ENCODE results near the gene RALBP1. TPM values are rescaled to one million over a fixed set of nuclear protein-coding genes. Genes with fewer than 3 reads are reported as not detected.

Gene RALBP1
- total and polyA plus RNA-seq, 2 of the 8 experiments (the other 6 are each of a cell fraction or from before 2014, with no cell fraction given): 40.3 to 67.8 TPM

- H4K20me1 ChIP-seq (replicated peaks in 1 of 2; ENCODE audit: control insufficient read depth in 1 of 2, insufficient read depth in 2 of 2, low read length in 2 of 2): peaks cover 0 to 2% of the 10 kb centered on the region in 2 experiments
- H2BK5ac ChIP-seq (ENCODE audit: low read depth, low read length): no peak overlapping the region
- no peak for FAIRE-seq
- H3K4me1 ChIP-seq (replicated peaks in 1 of 4; ENCODE audit: control insufficient read depth in 3 of 4, insufficient read depth in 4 of 4, low read length in 3 of 4): no peaks in the 10 kb centered on the region
- no peak overlapping the region for H4K8ac ChIP-seq (ENCODE audit: extremely low read depth, insufficient read depth, low read length)
- H3K4me2 ChIP-seq (ENCODE audit: insufficient read depth in 1 of 2, low read depth in 2 of 2, low read length in 2 of 2): no peak overlapping the region
- no peak for DNase-seq (ENCODE audit: low read depth in 1 of 2, low spot score in 2 of 2)
- no peaks in the 10 kb centered on the region for H3K23me2 ChIP-seq (ENCODE audit: low read depth, low read length)
- H3K14ac ChIP-seq (ENCODE audit: insufficient read length): no peak overlapping the region
- H3K18ac ChIP-seq (ENCODE audit: extremely low read depth, low read length): no peak overlapping the region
- no peak overlapping the region for H2BK15ac ChIP-seq (ENCODE audit: low read length)
- no peak overlapping the region for H2BK120ac ChIP-seq (replicated peaks; ENCODE audit: low read depth, low read length)
- no peaks in the 10 kb centered on the region for H3K79me1 ChIP-seq (ENCODE audit: low read depth, low read length)
- TF ChIP-seq CREB1 (IDR thresholded peaks at IDR 0.05): no peak
- no peak for TF ChIP-seq USF2 (IDR thresholded peaks at IDR 0.05; ENCODE audit: low read length)
- no peak for TF ChIP-seq RXRA (IDR thresholded peaks at IDR 0.05; ENCODE audit: insufficient read depth, low read depth, low read length)
- no peak overlapping the region for H3K56ac ChIP-seq (replicated peaks; ENCODE audit: insufficient read length, low read depth, low read length)
- no peak overlapping the region for H4K5ac ChIP-seq (ENCODE audit: insufficient read length, low read depth, low read length)
- no peak overlapping the region for H2AFZ ChIP-seq (ENCODE audit: low read length)
- H3K27me3 ChIP-seq (replicated peaks in 1 of 4; ENCODE audit: control insufficient read depth in 3 of 4, extremely low read depth in 1 of 4, insufficient read depth in 3 of 4, low read length in 3 of 4): peaks cover 0 to 1% (median 0%) of the 10 kb centered on the region in 4 experiments; a peak in 1 of 7 replicates
- H2BK20ac ChIP-seq (ENCODE audit: low read length): no peak overlapping the region
- no peak overlapping the region for H3K4me3 ChIP-seq (ENCODE audit: extremely low read depth in 1 of 4, insufficient read depth in 2 of 4, low read depth in 3 of 4, low read length in 4 of 4)
- H3K9me3 ChIP-seq (ENCODE audit: insufficient read depth in 2 of 2, low read depth in 1 of 2, low read length in 1 of 2): no peaks in the 10 kb centered on the region
- no peak overlapping the region for H2BK12ac ChIP-seq (ENCODE audit: low read depth, low read length)
- H4K91ac ChIP-seq (replicated peaks; ENCODE audit: insufficient read length, low read length): no peak overlapping the region
- no peak overlapping the region for H3K4ac ChIP-seq (replicated peaks; ENCODE audit: insufficient read length, low read depth, low read length)
- WGBS, 2 experiments (ENCODE audit: extremely low coverage in 1 of 2, insufficient coverage in 1 of 2, insufficient read length in 1 of 2, insufficient replicate concordance in 2 of 2, low coverage in 1 of 2, low lambda C conversion rate in 2 of 2, missing lambda C conversion rate in 1 of 2): 96% methylated on average over 4 of the region's 4 CpGs; no CpG with 5 or more reads in 1 of the 2 experiments
- no peak overlapping the region for H3K27ac ChIP-seq (ENCODE audit: low read depth, low read length)
- H3K79me2 ChIP-seq (ENCODE audit: control insufficient read depth in 1 of 2, insufficient read depth in 2 of 2, low read length in 2 of 2): no peaks in the 10 kb centered on the region
- no peak overlapping the region for H2AK5ac ChIP-seq (ENCODE audit: low read depth, low read length)
- ChIA-PET POLR2A (ENCODE audit: partially characterized antibody) (interaction anchor here (0.7 kb wide), 1 partner anchor 19 kb away, joined by 3 read pairs; no protein-coding TSS in a partner anchor), CTCF (ENCODE audit: partially characterized antibody) (interaction anchor here (0.5 to 5.6 kb wide), 4 partner anchors 12 to 393 kb away, joined by 3 to 42 read pairs (median 3); no protein-coding TSS in a partner anchor)
- no peak overlapping the region for H3K23ac ChIP-seq (ENCODE audit: insufficient read length)
- H3K9ac ChIP-seq (replicated peaks in 1 of 4; ENCODE audit: extremely low read depth in 1 of 4, low read depth in 3 of 4, low read length in 3 of 4): no peak overlapping the region
- peaks cover 5 to 49% (median 24%) of the 10 kb centered on the region in 4 experiments for H3K36me3 ChIP-seq (ENCODE audit: control insufficient read depth in 2 of 4, insufficient read depth in 4 of 4, low read length in 3 of 4)
Observed at GRCh38 chr18:9563331-9563730, 88.0 kb downstream of the RALBP1 start.

Data from H1 (cell line).